DOHH2 (cell line): ENCODE measurements around the gene POLN.

Experiments used
- H3F3A ChIP-seq: fragments of 200-600 bp; sonication (generic), shearing (Covaris generic); 2 replicates; pipeline ENCODE4 v1.6.0; 2016; ENCODE audit warnings: antibody characterized with exemption, mild to moderate bottlenecking; ENCODE audit not compliant: control insufficient read depth, insufficient read depth
- H3K27ac ChIP-seq: fragments of 200-600 bp; sonication (generic); 2 replicates; pipeline ENCODE4 v1.5.1; 2014; ENCODE audit warnings: low read depth, mild to moderate bottlenecking, low read length, moderate library complexity
- H3K27me3 ChIP-seq: fragments of 200-600 bp; sonication (generic); 2 replicates; pipeline ENCODE4 v1.6.1; 2014; ENCODE audit warnings: mild to moderate bottlenecking, low read length, mixed read lengths; ENCODE audit not compliant: control insufficient read depth
- H3K36me3 ChIP-seq: fragments of 200-600 bp; sonication (generic); 2 replicates; pipeline ENCODE4 v1.6.1; 2014; ENCODE audit warnings: mild to moderate bottlenecking, low read length, moderate library complexity, mixed read lengths; ENCODE audit not compliant: control insufficient read depth
- H3K4me1 ChIP-seq: fragments of 200-600 bp; sonication (generic); 2 replicates; pipeline ENCODE4 v1.6.1; 2014; ENCODE audit warnings: mild to moderate bottlenecking, low read length, mixed read lengths; ENCODE audit not compliant: control insufficient read depth
- H3K4me2 ChIP-seq: fragments of 200-600 bp; sonication (generic); 2 replicates; pipeline ENCODE4 v1.6.0; 2014; ENCODE audit warnings: mild to moderate bottlenecking, low read length, moderate library complexity
- H3K4me3 ChIP-seq: fragments of 200-600 bp; sonication (generic); 2 replicates; pipeline ENCODE4 v1.5.1; 2014; ENCODE audit warnings: mild to moderate bottlenecking, low read length, mixed read lengths
- H3K79me2 ChIP-seq: fragments of 200-600 bp; sonication (generic); 2 replicates; pipeline ENCODE4 v1.6.1; 2014; ENCODE audit warnings: mild to moderate bottlenecking, low read length, mixed read lengths; ENCODE audit not compliant: control insufficient read depth
- H3K9me2 ChIP-seq: fragments of 200-600 bp; sonication (generic); replicated peaks from 2 replicates; pipeline ENCODE4 v1.6.1; 2014; ENCODE audit warnings: mild to moderate bottlenecking, low read length, mixed read lengths; ENCODE audit not compliant: control insufficient read depth
- H3K9me3 ChIP-seq: fragments of 200-600 bp; sonication (generic); 2 replicates; pipeline ENCODE4 v1.6.1; 2014; ENCODE audit warnings: antibody characterized with exemption, low read length, mixed read lengths; ENCODE audit not compliant: control insufficient read depth, insufficient read depth
- H4K20me1 ChIP-seq: fragments of 200-600 bp; sonication (generic); 2 replicates; pipeline ENCODE4 v1.6.0; 2014; ENCODE audit warnings: low read depth, mild to moderate bottlenecking, antibody characterized with exemption, low read length, moderate library complexity; ENCODE audit not compliant: control insufficient read depth, insufficient read depth
- CTCF ChIP-seq: fragments of 200-600 bp; sonication (generic); IDR thresholded peaks from one replicate; pipeline ENCODE4 v1.5.1; 2014; ENCODE audit warnings: antibody characterized with exemption, mild to moderate bottlenecking, low read depth, low read length; ENCODE audit not compliant: poor library complexity, severe bottlenecking
- EZH2phosphoT487 ChIP-seq: fragments of 200-600 bp; sonication (generic); IDR thresholded peaks from 2 replicates; pipeline ENCODE4 v1.6.1; 2017; ENCODE audit warnings: borderline replicate concordance, mild to moderate bottlenecking, antibody characterized with exemption, low read length, moderate library complexity, mixed read lengths

The POLN gene

GRCh38 chr4:2273221-2273620, 31.3 kb upstream of the POLN start:
- H3K79me2 ChIP-seq, result no peaks in the 10 kb centered on the region

GRCh38 chr4:2272828-2273120, 30.9 kb upstream of the POLN start:
- no peaks in the 10 kb centered on the region for H3K79me2 ChIP-seq
- no peaks in the 10 kb centered on the region for H3K9me3 ChIP-seq
- H3K36me3 ChIP-seq, result no peaks in the 10 kb centered on the region
- H3K4me2 ChIP-seq, result no peak overlapping the region
- H4K20me1 ChIP-seq, result no peaks in the 10 kb centered on the region
- no peaks in the 10 kb centered on the region for H3F3A ChIP-seq
- H3K27ac ChIP-seq, result no peak overlapping the region
- H3K9me2 ChIP-seq, result no peaks in the 10 kb centered on the region
- no peaks in the 10 kb centered on the region for H3K4me1 ChIP-seq
- no peaks in the 10 kb centered on the region for H3K27me3 ChIP-seq
- TF ChIP-seq CTCF (no peak), EZH2phosphoT487 (no peak)
- H3K4me3 ChIP-seq, result no peak overlapping the region

More at GRCh38 chr4:2273221-2273620, 31.3 kb upstream of the POLN start:
- H3K36me3 ChIP-seq, result no peaks in the 10 kb centered on the region
- H3F3A ChIP-seq, result no peaks in the 10 kb centered on the region
- no peak for TF ChIP-seq EZH2phosphoT487
- no peak for TF ChIP-seq CTCF
- no peak overlapping the region for H3K4me2 ChIP-seq
- H4K20me1 ChIP-seq, result no peaks in the 10 kb centered on the region
- no peaks in the 10 kb centered on the region for H3K4me1 ChIP-seq
- no peaks in the 10 kb centered on the region for H3K9me3 ChIP-seq
- no peaks in the 10 kb centered on the region for H3K27me3 ChIP-seq
- no peak overlapping the region for H3K27ac ChIP-seq
- H3K9me2 ChIP-seq, result no peaks in the 10 kb centered on the region
- no peak overlapping the region for H3K4me3 ChIP-seq

GRCh38 chr4:2272026-2272827, 30.3 kb upstream of the POLN start:
- no peaks in the 10 kb centered on the region for H3K27me3 ChIP-seq
- H3K36me3 ChIP-seq, result no peaks in the 10 kb centered on the region
- no peaks in the 10 kb centered on the region for H3K9me2 ChIP-seq
- H3K4me2 ChIP-seq, result no peak overlapping the region
- H4K20me1 ChIP-seq, result no peaks in the 10 kb centered on the region
- no peaks in the 10 kb centered on the region for H3F3A ChIP-seq
- TF ChIP-seq CTCF (no peak), EZH2phosphoT487 (no peak)
- no peak overlapping the region for H3K27ac ChIP-seq
- no peaks in the 10 kb centered on the region for H3K4me1 ChIP-seq
- no peaks in the 10 kb centered on the region for H3K79me2 ChIP-seq
- no peaks in the 10 kb centered on the region for H3K9me3 ChIP-seq
- no peak overlapping the region for H3K4me3 ChIP-seq
